OCI-LY3 (cell line): ENCODE data around the gene SETBP1.

ENCODE experiments used
- H2AFZ ChIP-seq: fragments of 200-600, 300-600 bp; shearing (Covaris generic); 2 replicates; pipeline ENCODE4 v1.6.0; 2014; ENCODE audit warnings: antibody characterized with exemption, low read depth, low read length
- H3K27ac ChIP-seq: fragments of 200-600, 300-600 bp; sonication (generic); 2 replicates; pipeline ENCODE4 v1.5.1; 2014; ENCODE audit warnings: mild to moderate bottlenecking, low read length, moderate library complexity, mixed read lengths
- H3K27me3 ChIP-seq: fragments of 200-600, 300-600 bp; sonication (generic); 2 replicates; pipeline ENCODE4 v1.6.1; 2014; ENCODE audit warnings: low read depth, low read length, mixed read lengths
- H3K36me3 ChIP-seq: fragments of 200-600, 300-600 bp; sonication (generic); replicated peaks from 2 replicates; pipeline ENCODE3; 2014; ENCODE audit warnings: low read depth, low read length, mixed read lengths
- H3K4me1 ChIP-seq: fragments of 300-600, 200-600 bp; sonication (generic); 2 replicates; pipeline ENCODE4 v1.6.1; 2014; ENCODE audit warnings: low read length, mixed read lengths
- H3K4me2 ChIP-seq: fragments of 200-600, 300-600 bp; sonication (generic); 2 replicates; pipeline ENCODE4 v1.6.1; 2014; ENCODE audit warnings: low read length, mixed read lengths
- H3K4me3 ChIP-seq: fragments of 300-600, 200-600 bp; sonication (generic); 2 replicates; pipeline ENCODE4 v1.5.1; 2014; ENCODE audit warnings: antibody characterized with exemption, mild to moderate bottlenecking, low read length, moderate library complexity
- H3K79me2 ChIP-seq: fragments of 300-600, 200-600 bp; shearing (Covaris generic); 2 replicates; pipeline ENCODE4 v1.6.1; 2014; ENCODE audit warnings: mild to moderate bottlenecking, low read length, mixed read lengths
- H3K9ac ChIP-seq: fragments of 300-600, 200-600 bp; shearing (Covaris generic); 2 replicates; pipeline ENCODE4 v1.6.0; 2014; ENCODE audit warnings: mild to moderate bottlenecking, low read length, moderate library complexity
- H3K9me3 ChIP-seq: fragments of 200-600, 300-600 bp; shearing (Covaris generic); 2 replicates; pipeline ENCODE4 v1.6.1; 2014; ENCODE audit warnings: low read length, mixed read lengths; ENCODE audit not compliant: insufficient read depth
- H4K20me1 ChIP-seq: fragments of 200-600, 300-600 bp; sonication (generic); 2 replicates; pipeline ENCODE4 v1.6.1; 2016; ENCODE audit warnings: low read length, mixed read lengths; ENCODE audit not compliant: insufficient read depth
- EZH2phosphoT487 ChIP-seq: fragments of 200-600 bp; shearing (Covaris generic); IDR thresholded peaks from 2 replicates; pipeline ENCODE4 v1.6.1; 2018; ENCODE audit warnings: antibody characterized with exemption, mixed run types, low read depth
- TF ChIP-seq, protein P1 (sequence below): fragments of 200-600, 300-600 bp; sonication (generic); IDR thresholded peaks from 2 replicates; pipeline ENCODE4 v1.5.1; 2014; ENCODE audit warnings: antibody characterized with exemption, low read length, low read depth

The SETBP1 gene

DNA sequence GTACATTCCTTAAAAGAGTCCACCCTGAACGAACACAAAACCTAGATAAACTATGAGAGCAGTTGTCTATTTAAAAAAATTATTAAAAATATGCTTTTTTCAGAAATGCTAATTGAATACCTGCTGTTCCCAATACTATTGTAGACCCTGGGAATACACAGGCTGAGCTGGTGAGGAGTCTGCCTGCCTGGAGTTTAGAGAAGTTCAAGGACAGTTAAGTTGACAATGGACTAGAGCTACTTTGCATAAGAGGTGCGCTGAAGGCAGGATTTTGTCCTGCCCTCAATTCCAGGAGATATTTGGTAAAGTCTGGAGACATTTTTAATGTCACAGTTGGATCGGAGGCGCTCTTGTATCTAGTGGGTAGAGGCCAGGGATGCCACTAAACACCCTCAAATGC lies 110.2 kb downstream of the SETBP1 start:
- Histone ChIP-seq H3K4me1 (peaks cover 25% of the 10 kb centered on the region), H4K20me1 (no peaks in the 10 kb centered on the region), H3K27me3 (no peaks in the 10 kb centered on the region), H3K9ac (no peak overlapping the region), H3K4me2 (no peak overlapping the region), H3K9me3 (no peaks in the 10 kb centered on the region), H3K27ac (no peak overlapping the region), H3K4me3 (no peak overlapping the region), H2AFZ (no peak overlapping the region), H3K79me2 (no peaks in the 10 kb centered on the region), H3K36me3 (no peaks in the 10 kb centered on the region)
- TF ChIP-seq EZH2phosphoT487, result no peak
- TF ChIP-seq, protein P1, sequence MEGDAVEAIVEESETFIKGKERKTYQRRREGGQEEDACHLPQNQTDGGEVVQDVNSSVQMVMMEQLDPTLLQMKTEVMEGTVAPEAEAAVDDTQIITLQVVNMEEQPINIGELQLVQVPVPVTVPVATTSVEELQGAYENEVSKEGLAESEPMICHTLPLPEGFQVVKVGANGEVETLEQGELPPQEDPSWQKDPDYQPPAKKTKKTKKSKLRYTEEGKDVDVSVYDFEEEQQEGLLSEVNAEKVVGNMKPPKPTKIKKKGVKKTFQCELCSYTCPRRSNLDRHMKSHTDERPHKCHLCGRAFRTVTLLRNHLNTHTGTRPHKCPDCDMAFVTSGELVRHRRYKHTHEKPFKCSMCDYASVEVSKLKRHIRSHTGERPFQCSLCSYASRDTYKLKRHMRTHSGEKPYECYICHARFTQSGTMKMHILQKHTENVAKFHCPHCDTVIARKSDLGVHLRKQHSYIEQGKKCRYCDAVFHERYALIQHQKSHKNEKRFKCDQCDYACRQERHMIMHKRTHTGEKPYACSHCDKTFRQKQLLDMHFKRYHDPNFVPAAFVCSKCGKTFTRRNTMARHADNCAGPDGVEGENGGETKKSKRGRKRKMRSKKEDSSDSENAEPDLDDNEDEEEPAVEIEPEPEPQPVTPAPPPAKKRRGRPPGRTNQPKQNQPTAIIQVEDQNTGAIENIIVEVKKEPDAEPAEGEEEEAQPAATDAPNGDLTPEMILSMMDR, result no peak

DNA sequence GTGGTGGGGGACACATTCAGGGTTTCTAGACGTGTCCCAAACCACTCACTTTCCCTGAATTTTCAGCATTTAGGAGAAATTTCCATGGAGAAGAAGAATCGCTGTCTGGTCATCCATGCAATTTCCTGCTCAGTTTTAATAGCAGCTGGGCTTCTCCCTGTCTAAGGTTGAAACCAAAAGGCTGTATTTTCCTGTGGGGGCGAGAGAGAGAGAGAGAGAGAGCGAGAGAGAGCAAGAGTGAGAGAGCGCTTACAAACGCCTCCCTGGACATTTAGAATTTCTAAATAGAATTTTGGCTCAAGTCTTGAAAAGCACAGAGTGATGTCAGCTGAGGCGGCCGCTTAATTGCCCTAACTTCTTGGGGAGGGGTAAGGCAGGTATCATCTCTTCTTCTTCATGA lies 110.8 kb downstream of the SETBP1 start:
- TF ChIP-seq, protein P1, result no peak
- TF ChIP-seq EZH2phosphoT487, result no peak
- no peak overlapping the region for H3K4me3 ChIP-seq
- no peaks in the 10 kb centered on the region for H3K27me3 ChIP-seq
- H2AFZ ChIP-seq, result no peak overlapping the region
- no peak overlapping the region for H3K9ac ChIP-seq
- no peak overlapping the region for H3K4me2 ChIP-seq
- H3K9me3 ChIP-seq, result no peaks in the 10 kb centered on the region
- H3K27ac ChIP-seq, result no peak overlapping the region
- no peaks in the 10 kb centered on the region for H4K20me1 ChIP-seq
- no peaks in the 10 kb centered on the region for H3K36me3 ChIP-seq
- H3K79me2 ChIP-seq, result no peaks in the 10 kb centered on the region
- H3K4me1 ChIP-seq, result peaks cover 18% of the 10 kb centered on the region

DNA sequence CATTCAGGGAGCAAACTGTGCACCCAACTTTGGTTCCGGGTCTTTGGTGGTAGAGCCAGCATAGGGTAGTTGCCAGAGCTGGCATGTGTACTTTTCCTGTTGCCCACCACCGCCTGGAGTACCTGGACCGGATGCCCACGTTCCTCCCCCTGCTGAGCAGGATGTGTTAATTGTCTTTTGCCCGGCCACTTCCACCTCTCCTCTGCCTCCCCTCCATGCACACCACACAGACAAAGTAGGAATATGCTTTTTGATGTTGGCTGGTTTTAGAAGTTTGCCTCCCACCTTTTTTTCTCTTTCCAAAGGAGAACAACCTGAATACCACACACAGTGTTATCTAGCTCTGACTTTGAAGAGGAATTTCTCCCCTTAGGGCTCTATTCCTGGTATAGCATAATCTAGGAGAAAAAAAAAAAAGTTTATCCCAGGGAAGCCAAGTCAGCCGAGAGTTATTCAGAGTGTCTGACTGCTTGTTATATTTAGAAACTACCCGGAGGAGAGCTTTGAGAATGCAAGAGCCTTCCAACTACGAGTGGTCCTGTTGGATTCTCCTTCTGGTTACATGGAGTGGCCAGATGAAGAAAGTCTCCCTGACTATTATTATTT lies 111.9 kb downstream of the SETBP1 start:
- H3K4me2 ChIP-seq, result no peak overlapping the region
- H3K9me3 ChIP-seq, result no peaks in the 10 kb centered on the region
- H3K36me3 ChIP-seq, result no peaks in the 10 kb centered on the region
- H3K4me3 ChIP-seq, result no peak overlapping the region
- H3K27ac ChIP-seq, result no peak overlapping the region
- no peak overlapping the region for H2AFZ ChIP-seq
- no peaks in the 10 kb centered on the region for H4K20me1 ChIP-seq
- no peaks in the 10 kb centered on the region for H3K79me2 ChIP-seq
- no peaks in the 10 kb centered on the region for H3K27me3 ChIP-seq
- peaks cover 19% of the 10 kb centered on the region for H3K4me1 ChIP-seq
- TF ChIP-seq, protein P1, result no peak
- TF ChIP-seq EZH2phosphoT487, result no peak
- H3K9ac ChIP-seq, result no peak overlapping the region

DNA sequence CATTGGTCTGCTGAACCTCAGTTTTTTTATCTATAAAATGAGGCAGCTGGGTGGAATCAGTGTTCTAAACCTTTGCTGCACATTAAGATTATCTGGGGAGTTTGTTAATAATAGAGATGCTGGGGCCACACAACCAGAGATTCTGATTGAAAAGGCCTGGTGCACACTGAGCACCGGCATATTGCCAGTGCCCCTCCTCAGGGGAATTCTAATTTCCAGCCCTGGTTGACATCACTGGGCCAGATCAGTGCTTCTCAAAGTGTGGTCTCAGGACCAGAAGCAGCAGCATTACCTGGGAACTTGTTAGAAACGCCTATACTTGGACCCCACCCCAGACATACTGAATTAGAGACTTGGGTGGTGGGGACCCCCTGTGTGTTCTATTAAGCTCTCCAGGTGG lies 112.5 kb downstream of the SETBP1 start:
- H3K4me1 ChIP-seq, result peaks cover 26% of the 10 kb centered on the region
- H3K9ac ChIP-seq, result no peak overlapping the region
- no peak overlapping the region for H3K27ac ChIP-seq
- H3K79me2 ChIP-seq, result no peaks in the 10 kb centered on the region
- H3K4me2 ChIP-seq, result no peak overlapping the region
- H3K27me3 ChIP-seq, result no peaks in the 10 kb centered on the region
- no peaks in the 10 kb centered on the region for H4K20me1 ChIP-seq
- no peak for TF ChIP-seq EZH2phosphoT487
- TF ChIP-seq, protein P1, result no peak
- no peaks in the 10 kb centered on the region for H3K9me3 ChIP-seq
- H3K4me3 ChIP-seq, result no peak overlapping the region
- H3K36me3 ChIP-seq, result peaks cover 3% of the 10 kb centered on the region
- H2AFZ ChIP-seq, result no peak overlapping the region
